Astrocyte (in vitro differentiated cells and primary cell): ENCODE data around the gene MAF. TPM values are rescaled to one million over a fixed set of nuclear protein-coding genes. Genes with fewer than 3 reads are reported as not detected.

Source experiments
- DNase-seq: peaks from one replicate; pipeline ENCODE4 v3.0.0-alpha.2; 2010; ENCODE audit warnings: low read depth
- FAIRE-seq: peaks from 2 replicates; lab custom pipeline; 2011; peaks lifted over from hg19 to GRCh38; lab: Jason Lieb, UNC
- H2AFZ ChIP-seq: 2 replicates; pipeline ENCODE4 v1.6.0; 2012; ENCODE audit warnings: low read depth, low read length, inconsistent platforms
- H3K27ac ChIP-seq: 2 replicates; pipeline ENCODE4 v1.5.1; 2011; ENCODE audit warnings: low read depth, low read length, inconsistent platforms
- H3K27me3 ChIP-seq: 2 replicates; pipeline ENCODE4 v1.6.0; 2011; ENCODE audit warnings: low read length, inconsistent platforms; ENCODE audit not compliant: insufficient read depth
- H3K36me3 ChIP-seq: 2 replicates; pipeline ENCODE4 v1.5.1; 2011; ENCODE audit warnings: low read length, inconsistent platforms; ENCODE audit not compliant: insufficient read depth
- H3K4me1 ChIP-seq: 2 replicates; pipeline ENCODE4 v1.5.1; 2011; ENCODE audit warnings: low read length, inconsistent platforms; ENCODE audit not compliant: insufficient read depth
- H3K4me2 ChIP-seq: 2 replicates; pipeline ENCODE4 v1.6.0; 2012; ENCODE audit warnings: low read length, inconsistent platforms
- H3K4me3 ChIP-seq: 2 replicates; pipeline ENCODE4 v1.5.1; 2011; ENCODE audit warnings: low read depth, mild to moderate bottlenecking, low read length, inconsistent platforms; ENCODE audit not compliant: insufficient read depth
- H3K79me2 ChIP-seq: 2 replicates; pipeline ENCODE4 v1.6.0; 2012; ENCODE audit warnings: mild to moderate bottlenecking, low read length, inconsistent platforms; ENCODE audit not compliant: insufficient read depth
- H3K9ac ChIP-seq: 2 replicates; pipeline ENCODE4 v1.6.0; 2012; ENCODE audit warnings: mild to moderate bottlenecking, low read length, inconsistent platforms
- H3K9me3 ChIP-seq: 2 replicates; pipeline ENCODE4 v1.5.1; 2012; ENCODE audit warnings: low read depth, mild to moderate bottlenecking, low read length, inconsistent platforms; ENCODE audit not compliant: insufficient read depth
- H4K20me1 ChIP-seq: 2 replicates; pipeline ENCODE4 v1.6.0; 2012; ENCODE audit warnings: low read length, inconsistent platforms; ENCODE audit not compliant: insufficient read depth
- H3K27ac Mint-ChIP-seq: one replicate; pipeline ENCODE4 v1.8.0; 2021; ENCODE audit warnings: mild to moderate bottlenecking, mixed read lengths; ENCODE audit not compliant: unreplicated experiment
- H3K27me3 Mint-ChIP-seq: one replicate; pipeline ENCODE4 v1.8.0; 2021; ENCODE audit warnings: low read depth, mixed read lengths; ENCODE audit not compliant: unreplicated experiment
- H3K36me3 Mint-ChIP-seq: one replicate; pipeline ENCODE4 v1.8.0; 2021; ENCODE audit warnings: low read depth, mixed read lengths; ENCODE audit not compliant: unreplicated experiment
- H3K4me1 Mint-ChIP-seq: one replicate; pipeline ENCODE4 v1.8.0; 2021; ENCODE audit warnings: low read depth, mixed read lengths; ENCODE audit not compliant: unreplicated experiment
- H3K4me3 Mint-ChIP-seq: one replicate; pipeline ENCODE4 v1.8.0; 2021; ENCODE audit warnings: mild to moderate bottlenecking, moderate library complexity, mixed read lengths; ENCODE audit not compliant: unreplicated experiment
- H3K9me3 Mint-ChIP-seq: one replicate; pipeline ENCODE4 v1.8.0; 2021; ENCODE audit warnings: mild to moderate bottlenecking, mixed read lengths; ENCODE audit not compliant: unreplicated experiment
- CTCF ChIP-seq: IDR thresholded peaks from 2 replicates; pipeline ENCODE4 v1.5.1; 2011; ENCODE audit warnings: low read depth, mild to moderate bottlenecking, inconsistent platforms, low read length, moderate library complexity; ENCODE audit not compliant: insufficient read depth
- EZH2 ChIP-seq: IDR thresholded peaks from 2 replicates; pipeline ENCODE4 v1.6.1; 2012; ENCODE audit warnings: mild to moderate bottlenecking, low read length, inconsistent platforms; ENCODE audit not compliant: insufficient read depth
- total RNA-seq: library from RNA; stranded (reverse); gene quantifications from 2 replicates; pipeline ENCODE4 v1.2.1, GENCODE V29; 2021

MAF gene
- total RNA-seq, 1 donor from 2014 or later: 19.3 TPM

DNA sequence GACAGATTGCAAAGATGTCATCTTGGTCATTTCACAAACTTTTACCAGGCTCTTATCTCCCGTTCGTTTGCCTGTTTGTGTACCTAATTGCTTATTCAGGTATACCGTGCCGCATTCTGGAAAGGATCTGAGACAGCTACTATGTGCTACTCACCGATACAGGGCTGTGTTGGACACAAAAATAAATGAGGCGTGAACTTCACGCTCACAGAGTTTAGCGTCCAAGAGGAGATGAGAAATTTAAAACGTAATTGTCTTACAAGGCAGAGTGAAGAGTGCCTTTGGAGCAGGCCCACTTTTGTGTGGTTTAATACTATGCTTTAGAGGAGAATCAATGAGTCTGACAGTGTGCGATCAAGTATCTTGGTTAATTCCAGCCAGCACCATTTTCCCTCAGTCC lies 26.7 kb downstream of the MAF start:
- no peak for TF ChIP-seq CTCF
- TF ChIP-seq EZH2: no peak
- Histone ChIP-seq H3K4me3 (no peak overlapping the region), H3K36me3 (no peaks in the 10 kb centered on the region), H3K4me2 (no peak overlapping the region), H3K9me3 (no peaks in the 10 kb centered on the region), H3K27ac (no peak overlapping the region), H3K27me3 (peaks cover 5% of the 10 kb centered on the region), H4K20me1 (no peaks in the 10 kb centered on the region), H3K4me1 (no peaks in the 10 kb centered on the region), H3K9ac (no peak overlapping the region), H2AFZ (no peak overlapping the region), H3K79me2 (no peaks in the 10 kb centered on the region)
- no peak overlapping the region for H3K27ac Mint-ChIP-seq
- H3K4me3 Mint-ChIP-seq: no peak overlapping the region
- no peaks in the 10 kb centered on the region for H3K9me3 Mint-ChIP-seq
- FAIRE-seq (no peak), DNase-seq (no peak)
- peaks cover 6% of the 10 kb centered on the region for H3K4me1 Mint-ChIP-seq
- H3K27me3 Mint-ChIP-seq: peaks cover 9% of the 10 kb centered on the region
- H3K36me3 Mint-ChIP-seq: no peaks in the 10 kb centered on the region

GRCh38 chr16:79573071-79573470 lies 27.5 kb downstream of the MAF start:
- peaks cover 5% of the 10 kb centered on the region for H3K27me3 ChIP-seq
- H3K27ac ChIP-seq: no peak overlapping the region
- no peaks in the 10 kb centered on the region for H3K79me2 ChIP-seq
- no peaks in the 10 kb centered on the region for H3K9me3 ChIP-seq
- H3K36me3 ChIP-seq: no peaks in the 10 kb centered on the region
- Mint-ChIP-seq H3K27ac (no peak overlapping the region), H3K4me1 (peaks cover 6% of the 10 kb centered on the region), H3K27me3 (peaks cover 9% of the 10 kb centered on the region), H3K36me3 (no peaks in the 10 kb centered on the region), H3K4me3 (no peak overlapping the region), H3K9me3 (no peaks in the 10 kb centered on the region)
- H3K4me3 ChIP-seq: no peak overlapping the region
- H4K20me1 ChIP-seq: no peaks in the 10 kb centered on the region
- no peaks in the 10 kb centered on the region for H3K4me1 ChIP-seq
- H2AFZ ChIP-seq: no peak overlapping the region
- no peak overlapping the region for H3K9ac ChIP-seq
- TF ChIP-seq EZH2 (no peak), CTCF (no peak)
- no peak overlapping the region for H3K4me2 ChIP-seq
- FAIRE-seq: no peak
- no peak for DNase-seq

GRCh38 chr16:79571903-79572535 lies 28.5 kb downstream of the MAF start:
- Mint-ChIP-seq H3K9me3 (no peaks in the 10 kb centered on the region), H3K36me3 (no peaks in the 10 kb centered on the region), H3K27ac (no peak overlapping the region), H3K4me3 (no peak overlapping the region), H3K4me1 (peaks cover 6% of the 10 kb centered on the region), H3K27me3 (peaks cover 5% of the 10 kb centered on the region)
- FAIRE-seq (no peak), DNase-seq (no peak)
- H3K36me3 ChIP-seq: no peaks in the 10 kb centered on the region
- no peaks in the 10 kb centered on the region for H3K4me1 ChIP-seq
- peaks cover 5% of the 10 kb centered on the region for H3K27me3 ChIP-seq
- H3K9ac ChIP-seq: no peak overlapping the region
- H3K4me2 ChIP-seq: no peak overlapping the region
- TF ChIP-seq EZH2 (no peak), CTCF (no peak)
- no peak overlapping the region for H3K27ac ChIP-seq
- H2AFZ ChIP-seq: no peak overlapping the region
- no peak overlapping the region for H3K4me3 ChIP-seq
- H3K9me3 ChIP-seq: no peaks in the 10 kb centered on the region
- no peaks in the 10 kb centered on the region for H3K79me2 ChIP-seq
- no peaks in the 10 kb centered on the region for H4K20me1 ChIP-seq
